Neuron (in vitro differentiated cells): ENCODE data around the gene ACAP2.
"Not testable (repeated sequence)": the region's sequence is repeated elsewhere in the genome, so short reads cannot be mapped to it uniquely, and the experiment has no call there.

ENCODE experiments used
- H2AFZ ChIP-seq: one replicate; pipeline ENCODE4 v1.6.1; 2013; ENCODE audit warnings: low read depth, mild to moderate bottlenecking, inconsistent platforms, low read length, moderate library complexity
- H3K27me3 ChIP-seq: one replicate; pipeline ENCODE4 v1.6.1; 2013; ENCODE audit warnings: low read length; ENCODE audit not compliant: insufficient read depth
- H3K36me3 ChIP-seq: one replicate; pipeline ENCODE4 v1.6.1; 2013; ENCODE audit warnings: low read length; ENCODE audit not compliant: insufficient read depth
- H3K4me1 ChIP-seq: one replicate; pipeline ENCODE4 v1.6.1; 2013; ENCODE audit warnings: low read length; ENCODE audit not compliant: insufficient read depth
- H3K4me3 ChIP-seq: 2 replicates; pipeline ENCODE4 v1.5.1; 2013; ENCODE audit warnings: mild to moderate bottlenecking, low read length, moderate library complexity
- H3K9me3 ChIP-seq: one replicate; pipeline ENCODE4 v1.6.1; 2013; ENCODE audit warnings: low read length

ACAP2 gene

DNA sequence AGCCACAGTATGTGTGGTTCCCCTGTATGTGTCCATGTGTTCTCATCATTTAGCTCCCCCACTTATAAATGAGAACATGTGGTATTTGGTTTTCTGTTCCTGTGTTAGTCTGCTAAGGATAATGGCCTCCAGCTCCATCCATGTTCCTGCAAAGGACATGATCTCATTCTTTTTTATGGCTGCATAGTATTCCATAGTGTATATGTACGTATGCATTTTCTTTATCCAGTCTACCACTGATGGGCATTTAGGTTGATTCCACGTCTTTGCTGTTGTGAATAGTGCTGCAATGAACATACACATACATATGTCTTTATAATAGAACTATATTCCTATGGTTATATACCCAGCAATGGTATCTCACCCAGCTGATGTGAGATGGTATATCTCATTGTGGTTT, 88.8 kb downstream of the ACAP2 start:
- H3K4me3 ChIP-seq, H2AFZ ChIP-seq, H3K9me3 ChIP-seq, H3K27me3 ChIP-seq, H3K36me3 ChIP-seq: not testable (repeated sequence)
- H3K4me1 ChIP-seq = peaks cover 11% of the 10 kb centered on the region

DNA sequence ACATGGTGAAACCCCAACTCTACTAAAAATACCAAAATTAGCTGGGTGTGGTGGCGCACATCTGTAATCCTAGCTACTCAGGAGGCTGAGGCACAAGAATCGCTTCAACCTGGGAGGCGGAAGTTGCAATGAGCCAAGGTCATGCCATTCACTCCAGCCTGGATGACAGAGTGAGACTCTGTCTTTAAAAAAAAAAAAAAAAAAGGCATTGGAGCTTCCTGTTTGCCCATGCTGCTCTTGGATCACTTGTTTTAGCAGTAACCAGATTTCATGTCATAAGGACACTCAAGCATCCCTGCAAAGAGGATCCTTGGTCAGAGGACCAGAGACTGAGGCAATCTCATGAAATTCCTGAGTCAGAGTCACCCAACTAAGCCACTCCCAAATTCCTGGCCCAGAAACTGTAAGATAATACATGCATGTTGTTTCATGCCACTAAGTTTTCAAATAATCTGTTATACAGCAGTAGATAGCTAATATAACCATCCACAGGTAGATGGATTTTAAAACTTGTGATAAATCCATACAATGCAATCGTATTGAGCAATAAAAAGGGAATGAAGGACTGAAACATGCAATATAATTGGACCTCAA, 89.8 kb downstream of the ACAP2 start:
- peaks cover 11% of the 10 kb centered on the region for H3K4me1 ChIP-seq
- H3K9me3 ChIP-seq = no peaks in the 10 kb centered on the region
- H3K4me3 ChIP-seq = no peak overlapping the region
- no peak overlapping the region for H2AFZ ChIP-seq
- no peaks in the 10 kb centered on the region for H3K36me3 ChIP-seq
- no peaks in the 10 kb centered on the region for H3K27me3 ChIP-seq

GRCh38 chr3:195348426-195349115, 94.2 kb downstream of the ACAP2 start:
- Histone ChIP-seq H3K9me3 (no peaks in the 10 kb centered on the region), H3K4me1 (no peaks in the 10 kb centered on the region), H3K4me3 (no peak overlapping the region), H3K27me3 (no peaks in the 10 kb centered on the region), H2AFZ (no peak overlapping the region), H3K36me3 (peaks cover 2% of the 10 kb centered on the region)

DNA sequence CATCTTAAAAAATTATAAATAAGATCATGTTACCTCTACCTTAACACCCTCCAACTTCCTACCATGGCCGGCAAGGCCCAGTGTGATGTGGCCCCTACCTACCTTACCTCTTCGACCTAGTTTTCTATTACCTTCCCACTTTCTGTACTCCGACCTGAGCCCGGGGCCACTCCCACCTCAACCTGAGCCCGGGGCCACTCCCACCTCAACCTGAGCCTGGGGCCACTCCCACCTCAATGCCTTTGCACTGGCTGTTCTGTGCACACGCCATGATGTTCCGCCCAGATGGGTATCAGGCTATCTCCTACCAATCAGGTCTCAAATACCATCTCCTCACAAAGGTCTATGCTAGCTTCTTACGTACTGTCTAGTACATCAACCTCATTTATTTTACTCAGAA, 105.1 kb downstream of the ACAP2 start:
- no peak overlapping the region for H2AFZ ChIP-seq
- H3K36me3 ChIP-seq = peaks cover 10% of the 10 kb centered on the region
- H3K4me3 ChIP-seq = no peak overlapping the region
- H3K4me1 ChIP-seq = no peaks in the 10 kb centered on the region
- H3K9me3 ChIP-seq = no peaks in the 10 kb centered on the region
- H3K27me3 ChIP-seq = no peaks in the 10 kb centered on the region

DNA sequence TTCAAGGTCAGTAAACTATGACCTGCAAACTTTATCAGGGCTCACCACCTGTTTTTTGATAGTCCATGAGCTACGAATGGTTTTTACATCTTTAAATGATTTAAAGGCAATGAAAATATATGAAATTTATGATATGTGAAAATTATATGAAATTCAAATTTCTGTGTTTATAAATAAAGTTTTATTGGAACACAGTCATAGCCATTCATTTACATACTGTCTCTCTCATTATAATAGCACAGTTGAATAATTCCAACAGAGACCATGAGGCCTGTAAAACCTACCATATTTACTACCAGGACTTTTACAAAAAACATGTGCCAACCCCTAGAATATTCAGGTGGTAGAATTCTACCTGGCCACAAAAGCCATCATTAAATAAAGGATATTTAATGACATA, 107.9 kb downstream of the ACAP2 start:
- H3K4me1 ChIP-seq = no peaks in the 10 kb centered on the region
- H3K9me3 ChIP-seq = no peaks in the 10 kb centered on the region
- no peaks in the 10 kb centered on the region for H3K27me3 ChIP-seq
- H2AFZ ChIP-seq = no peak overlapping the region
- H3K4me3 ChIP-seq = no peak overlapping the region
- H3K36me3 ChIP-seq = peaks cover 10% of the 10 kb centered on the region

- peaks cover 13% of the 10 kb centered on the region for H3K36me3 ChIP-seq
- peaks cover 16% of the 10 kb centered on the region for H3K9me3 ChIP-seq
- H3K27me3 ChIP-seq = no peaks in the 10 kb centered on the region
- no peaks in the 10 kb centered on the region for H3K4me1 ChIP-seq
- no peak overlapping the region for H3K4me3 ChIP-seq
- H2AFZ ChIP-seq = no peak overlapping the region
Observed at GRCh38 chr3:195319060-195319459, 123.8 kb downstream of the ACAP2 start.

DNA sequence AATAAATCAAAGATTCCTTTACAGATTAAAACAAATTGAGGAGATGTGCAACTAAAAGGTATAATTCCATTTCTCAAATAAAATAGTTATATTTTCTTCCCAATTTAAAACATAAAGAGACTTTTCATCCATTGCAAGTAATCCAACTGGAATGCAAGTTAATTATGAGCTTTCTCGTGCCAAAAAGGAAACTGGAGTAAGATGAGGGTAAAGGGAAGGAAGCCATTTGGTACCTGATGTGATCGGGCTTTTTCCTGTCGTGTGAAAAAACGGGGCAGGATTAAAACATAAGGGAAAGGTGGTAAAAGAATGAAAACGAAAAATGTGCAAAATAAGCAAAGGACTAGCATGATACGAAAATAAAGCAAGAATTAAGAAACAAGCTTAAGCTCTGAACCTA, 130.1 kb downstream of the ACAP2 start:
- H3K27me3 ChIP-seq = no peaks in the 10 kb centered on the region
- peaks cover under 1% of the 10 kb centered on the region for H3K9me3 ChIP-seq
- H3K4me3 ChIP-seq = no peak overlapping the region
- no peaks in the 10 kb centered on the region for H3K4me1 ChIP-seq
- no peak overlapping the region for H2AFZ ChIP-seq
- peaks cover under 1% of the 10 kb centered on the region for H3K36me3 ChIP-seq

- Histone ChIP-seq H2AFZ (no peak overlapping the region), H3K4me3 (no peak overlapping the region), H3K9me3 (no peaks in the 10 kb centered on the region), H3K4me1 (no peaks in the 10 kb centered on the region), H3K27me3 (no peaks in the 10 kb centered on the region), H3K36me3 (peaks cover 2% of the 10 kb centered on the region)
Observed at GRCh38 chr3:195307711-195308110, 135.1 kb downstream of the ACAP2 start.

DNA sequence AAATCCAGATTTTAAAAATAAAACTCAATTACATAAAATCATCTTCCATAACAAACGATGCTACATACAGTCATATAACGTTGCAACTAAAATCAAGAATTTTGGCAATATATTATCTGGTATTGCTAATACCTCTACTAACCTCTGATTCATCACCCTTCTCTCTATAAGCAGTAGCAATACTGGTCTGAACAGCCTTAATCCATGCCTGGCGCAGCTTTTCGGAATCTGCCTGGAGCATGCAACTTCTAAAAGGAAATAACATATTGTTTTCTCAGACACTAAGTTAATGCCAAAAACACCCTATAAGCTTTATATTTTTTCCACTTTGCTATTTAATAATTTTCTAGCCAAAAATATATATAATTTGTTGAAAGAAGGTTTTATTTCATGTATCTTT, 136.5 kb downstream of the ACAP2 start:
- Histone ChIP-seq H3K4me1 (no peaks in the 10 kb centered on the region), H3K4me3 (no peak overlapping the region), H3K27me3 (no peaks in the 10 kb centered on the region), H3K9me3 (no peaks in the 10 kb centered on the region), H2AFZ (no peak overlapping the region), H3K36me3 (peaks cover 7% of the 10 kb centered on the region)

- Histone ChIP-seq H3K4me1 (no peaks in the 10 kb centered on the region), H3K9me3 (no peaks in the 10 kb centered on the region), H3K27me3 (no peaks in the 10 kb centered on the region), H3K36me3 (peaks cover 8% of the 10 kb centered on the region), H3K4me3 (no peak overlapping the region), H2AFZ (no peak overlapping the region)
Observed at GRCh38 chr3:195302431-195302830, 140.4 kb downstream of the ACAP2 start.

- Histone ChIP-seq H3K9me3 (no peaks in the 10 kb centered on the region), H3K4me1 (no peaks in the 10 kb centered on the region), H3K27me3 (no peaks in the 10 kb centered on the region), H3K4me3 (no peak overlapping the region), H3K36me3 (peaks cover 9% of the 10 kb centered on the region), H2AFZ (no peak overlapping the region)
Observed at GRCh38 chr3:195297446-195297845, 145.4 kb downstream of the ACAP2 start.

DNA sequence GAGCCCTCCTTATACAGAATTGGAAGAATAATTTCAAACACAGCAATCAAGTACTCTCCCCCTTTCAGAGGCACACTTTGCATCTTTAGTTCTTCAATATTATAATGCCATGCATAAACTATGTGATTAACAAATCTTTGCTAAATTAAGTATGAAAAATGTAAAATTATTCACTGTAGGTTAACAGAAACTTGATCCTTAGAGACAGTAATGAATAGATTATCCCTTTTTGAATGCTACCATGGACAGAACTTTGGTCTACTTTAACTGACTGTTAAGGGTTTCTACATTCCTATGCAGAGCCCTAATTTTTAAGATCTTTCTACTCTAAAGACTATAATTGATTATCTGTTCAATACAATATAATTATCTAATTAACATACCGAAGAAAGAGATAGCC, 146.2 kb downstream of the ACAP2 start:
- no peak overlapping the region for H3K4me3 ChIP-seq
- no peaks in the 10 kb centered on the region for H3K27me3 ChIP-seq
- H3K36me3 ChIP-seq = peaks cover 10% of the 10 kb centered on the region
- H3K4me1 ChIP-seq = no peaks in the 10 kb centered on the region
- no peak overlapping the region for H2AFZ ChIP-seq
- no peaks in the 10 kb centered on the region for H3K9me3 ChIP-seq

DNA sequence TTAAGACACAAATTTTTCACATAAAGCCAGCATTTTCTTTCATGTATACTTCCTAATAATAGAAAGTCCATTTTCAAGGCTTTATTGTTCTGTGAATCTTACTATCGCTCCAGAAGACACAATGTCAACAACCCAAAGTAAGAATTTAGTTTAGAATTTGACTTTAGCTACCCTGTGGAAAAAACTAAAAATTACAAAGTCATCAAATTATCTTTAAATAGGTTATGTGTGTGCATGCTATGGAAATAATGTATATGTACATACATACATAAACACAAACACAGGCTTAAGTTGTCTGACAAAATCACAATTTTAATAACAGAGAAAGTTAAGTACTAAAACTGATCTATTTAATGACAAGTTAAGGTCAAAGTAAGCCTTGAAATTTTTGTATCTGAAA, 151.7 kb downstream of the ACAP2 start:
- Histone ChIP-seq H3K4me3 (no peak overlapping the region), H3K4me1 (no peaks in the 10 kb centered on the region), H3K36me3 (peaks cover 17% of the 10 kb centered on the region), H3K9me3 (no peaks in the 10 kb centered on the region), H2AFZ (no peak overlapping the region), H3K27me3 (no peaks in the 10 kb centered on the region)

- H3K4me3 ChIP-seq, H2AFZ ChIP-seq, H3K4me1 ChIP-seq, H3K27me3 ChIP-seq, H3K9me3 ChIP-seq: not testable (repeated sequence)
- H3K36me3 ChIP-seq = peaks cover 17% of the 10 kb centered on the region
Observed at GRCh38 chr3:195290643-195291042, 152.2 kb downstream of the ACAP2 start.
